Esophagus (tissue), 2 donors: Measurements from ENCODE around the gene CCS. TPM values are rescaled to one million over a fixed set of nuclear protein-coding genes. Genes with fewer than 3 reads are reported as not detected.
A peak's percentile ranks its signal among the peaks of the same experiment; 100 is the strongest.
"Not testable (repeated sequence)": the region's sequence is repeated elsewhere in the genome, so short reads cannot be mapped to it uniquely, and the experiment has no call there.

ENCODE experiments used
- H3K27ac ChIP-seq, 2 donors: one replicate each; pipeline ENCODE4 v1.5.1; 2013; ENCODE audit warnings: low read depth in 2 of 2, mild to moderate bottlenecking in 2 of 2, inconsistent platforms in 1 of 2, low read length in 1 of 2, moderate library complexity in 1 of 2
- H3K27me3 ChIP-seq, 2 donors: one replicate each; pipeline ENCODE4 v1.6.1; 2013; ENCODE audit warnings: low read length in 2 of 2, control low read depth in 1 of 2, mild to moderate bottlenecking in 1 of 2; ENCODE audit not compliant: insufficient read depth in 2 of 2, control insufficient read depth in 1 of 2
- H3K36me3 ChIP-seq, 2 donors: one replicate each; pipeline ENCODE4 v1.6.1; 2013; ENCODE audit warnings: low read length in 1 of 2; ENCODE audit not compliant: control insufficient read depth in 2 of 2, insufficient read depth in 2 of 2
- H3K4me1 ChIP-seq, 2 donors: one replicate each; pipeline ENCODE4 v1.6.1; 2013; ENCODE audit warnings: low read length in 1 of 2; ENCODE audit not compliant: control insufficient read depth in 2 of 2, insufficient read depth in 2 of 2
- H3K4me3 ChIP-seq, 2 donors: one replicate each; pipeline ENCODE4 v1.5.1; 2013; ENCODE audit warnings: low read length in 2 of 2, mild to moderate bottlenecking in 2 of 2, low read depth in 1 of 2, moderate library complexity in 1 of 2
- H3K9me3 ChIP-seq, 2 donors: one replicate each; pipeline ENCODE4 v1.6.1; 2013; ENCODE audit warnings: mild to moderate bottlenecking in 2 of 2, low read depth in 1 of 2, low read length in 1 of 2, moderate library complexity in 1 of 2; ENCODE audit not compliant: control insufficient read depth in 2 of 2, insufficient read depth in 1 of 2
- WGBS, 2 donors: extraction: QIAGEN DNeasy Blood & Tissue Kit; methylation state at CpG; one replicate each; pipeline ENCODE4 v1.1.7; 2013; 5-methylcytosine and 5-hydroxymethylcytosine counted together
- polyA plus RNA-seq, 2 donors: library from polyadenylated mRNA; stranded (reverse); fragments of 200-250 nt; gene quantifications; one replicate each; pipeline ENCODE4 v1.2.3, GENCODE V29; 2013
- donor health status: healthy with polysubstance abuse.
- donor health status: Bipolar disorder and iron deficiency.

The CCS gene
- polyA plus RNA-seq, 2 donors = 27.9 to 39.8 TPM

DNA sequence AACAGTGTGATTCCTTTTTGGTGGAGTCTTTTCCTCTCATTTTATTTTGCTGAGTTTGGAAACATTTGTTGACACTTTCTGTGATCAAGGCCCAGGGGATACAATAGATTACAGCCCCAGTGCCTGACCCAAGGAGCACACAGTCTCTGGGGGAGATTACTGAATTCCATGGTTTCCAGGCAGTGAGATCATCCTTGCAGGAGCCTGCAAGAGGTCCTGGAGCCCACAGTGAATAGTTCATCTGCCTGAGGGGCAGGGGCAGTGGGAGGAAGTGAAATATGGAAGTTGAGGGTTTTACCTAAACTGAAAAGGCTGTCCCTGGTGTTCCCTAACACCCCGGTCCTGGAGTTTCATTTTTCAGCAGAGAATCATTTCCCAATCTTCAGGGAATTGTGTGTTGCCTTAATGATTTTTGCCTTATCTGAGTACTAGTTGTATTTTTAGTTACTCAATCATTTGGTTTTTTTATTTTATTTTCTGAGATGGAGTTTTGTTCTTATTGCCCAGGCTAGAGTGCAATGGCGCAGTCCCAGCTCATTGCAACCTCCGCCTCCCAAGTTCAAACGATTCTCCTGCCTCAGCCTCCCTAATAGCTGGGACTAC lies 7.7 kb downstream of the CCS start:
- Histone ChIP-seq H3K4me1 (peaks cover 0 to 8% of the 10 kb centered on the region in 2 donors), H3K4me3 (no peak overlapping the region), H3K27ac (no peak overlapping the region), H3K36me3 (peaks cover 7 to 24% of the 10 kb centered on the region in 2 donors), H3K9me3 (no peaks in the 10 kb centered on the region), H3K27me3 (no peaks in the 10 kb centered on the region)
- WGBS, 2 donors = 94 to 96% methylated on average over 4 of the region's 4 CpGs

GRCh38 chr11:66603072-66603471 lies 10.1 kb downstream of the CCS start:
- no peak overlapping the region for H3K27ac ChIP-seq
- peaks cover 0 to 9% of the 10 kb centered on the region in 2 donors for H3K4me1 ChIP-seq
- no peaks in the 10 kb centered on the region for H3K27me3 ChIP-seq
- H3K9me3 ChIP-seq = no peaks in the 10 kb centered on the region
- H3K36me3 ChIP-seq = peaks cover 9 to 28% of the 10 kb centered on the region in 2 donors
- H3K4me3 ChIP-seq = no peak overlapping the region
- 93 to 95% methylated on average over 6 of the region's 6 CpGs for WGBS, 2 donors

DNA sequence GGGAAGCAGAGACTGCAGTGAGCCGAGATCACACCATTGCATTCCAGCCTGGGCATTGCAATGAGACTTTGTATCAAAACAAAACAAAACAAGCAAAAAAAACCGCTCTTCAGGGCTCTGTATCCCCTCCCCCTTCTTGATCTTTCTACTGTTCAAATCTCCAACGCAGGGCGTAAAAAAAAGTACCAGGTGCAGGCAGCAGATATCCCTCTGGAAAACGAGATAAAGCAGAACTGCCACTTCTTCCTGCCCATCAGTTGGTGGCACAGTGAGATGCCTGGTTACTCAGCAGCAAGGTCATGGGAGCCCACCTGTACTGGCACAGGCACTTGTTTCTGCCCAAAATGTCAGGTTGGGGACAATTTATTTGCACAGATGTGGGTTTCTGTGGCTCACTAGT lies 11.2 kb downstream of the CCS start:
- no peaks in the 10 kb centered on the region for H3K9me3 ChIP-seq
- H3K36me3 ChIP-seq = peaks cover 9 to 25% of the 10 kb centered on the region in 2 donors
- peaks cover 0 to 9% of the 10 kb centered on the region in 2 donors for H3K4me1 ChIP-seq
- no peaks in the 10 kb centered on the region for H3K27me3 ChIP-seq
- WGBS, 2 donors = 78 to 90% methylated on average over 5 of the region's 5 CpGs
- no peak overlapping the region for H3K4me3 ChIP-seq
- no peak overlapping the region for H3K27ac ChIP-seq

DNA sequence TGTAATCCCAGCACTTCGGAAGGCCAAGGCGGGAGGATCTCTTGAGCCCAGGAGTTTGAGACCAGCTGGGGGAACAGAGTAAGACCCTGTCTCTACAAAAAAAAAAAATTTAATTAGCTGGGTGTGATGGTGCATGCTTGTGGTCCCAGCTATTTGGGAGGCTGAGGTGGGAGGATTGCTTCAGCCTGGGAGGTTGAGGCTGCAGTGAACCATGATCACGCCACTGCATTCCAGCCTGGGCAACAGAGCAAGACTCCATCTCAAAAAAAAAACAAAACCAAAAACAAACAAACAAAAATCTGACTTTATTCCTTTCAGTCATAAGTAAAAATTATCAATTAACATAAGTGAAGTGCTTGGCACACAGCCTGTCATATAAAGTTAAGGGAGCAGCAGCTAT lies 13.6 kb downstream of the CCS start:
- peaks cover 2 to 17% of the 10 kb centered on the region in 2 donors for H3K36me3 ChIP-seq
- H3K9me3 ChIP-seq, H3K4me3 ChIP-seq, H3K4me1 ChIP-seq, H3K27me3 ChIP-seq: not testable (repeated sequence)
- peak overlapping the region; percentile 69 to 77 for H3K27ac ChIP-seq
- 91 to 94% methylated on average over 3 of the region's 3 CpGs for WGBS, 2 donors

- Histone ChIP-seq H3K4me3 (no peak overlapping the region), H3K27me3 (no peaks in the 10 kb centered on the region), H3K27ac (peak overlapping the region; percentile 69 to 77), H3K4me1 (peaks cover 0 to 6% of the 10 kb centered on the region in 2 donors), H3K36me3 (peaks cover 2 to 17% of the 10 kb centered on the region in 2 donors), H3K9me3 (no peaks in the 10 kb centered on the region)
- WGBS, 2 donors = 23 to 26% methylated on average over 8 of the region's 8 CpGs
Observed at GRCh38 chr11:66607126-66607834, 14.3 kb downstream of the CCS start.

DNA sequence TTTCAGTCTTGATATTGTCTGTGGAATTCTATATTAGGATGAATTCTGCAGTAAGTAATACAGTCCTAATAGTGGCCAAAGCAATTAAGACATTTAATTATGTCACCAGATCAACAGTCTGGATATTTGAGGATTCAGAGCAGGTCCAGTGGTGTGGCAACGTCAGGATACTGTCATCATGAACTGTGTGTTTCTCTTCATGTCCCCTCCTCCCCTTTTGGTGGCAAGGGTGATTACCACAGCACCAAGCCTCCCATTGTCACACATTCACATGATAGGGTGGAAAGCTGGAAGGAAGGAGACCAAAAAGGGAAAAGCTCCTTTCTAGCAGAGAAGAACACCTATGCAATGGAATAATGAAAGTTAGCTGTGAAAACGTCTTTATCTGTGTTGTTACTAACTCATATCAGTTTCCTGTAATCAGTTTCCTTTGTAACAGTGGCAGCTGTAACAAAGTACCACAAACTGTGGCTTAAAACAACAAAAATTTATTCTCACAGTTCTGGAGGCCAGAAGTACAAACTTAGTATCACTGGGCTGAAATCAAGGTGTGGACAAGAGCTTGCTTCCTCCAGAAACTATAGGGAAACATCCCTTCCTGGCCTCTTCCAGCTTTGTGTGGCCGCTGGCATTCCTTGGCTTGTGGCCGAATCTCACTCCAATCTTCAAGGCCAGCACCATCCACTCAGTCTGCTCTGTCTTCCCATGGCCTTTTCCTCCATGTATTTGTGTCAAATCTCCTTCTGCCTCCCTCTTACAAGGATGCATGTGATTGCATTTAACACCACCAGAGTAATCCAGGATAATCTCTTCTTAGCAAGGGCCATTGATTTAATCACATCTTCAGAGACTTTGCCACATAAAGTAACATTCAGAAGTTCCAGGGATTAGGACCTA lies 17.0 kb downstream of the CCS start:
- 75 to 76% methylated on average over 4 of the region's 4 CpGs for WGBS, 2 donors
- Histone ChIP-seq H3K27me3 (no peaks in the 10 kb centered on the region), H3K4me3 (no peak overlapping the region), H3K27ac (no peak overlapping the region), H3K36me3 (peaks cover 2 to 12% of the 10 kb centered on the region in 2 donors), H3K4me1 (peaks cover 0 to 2% of the 10 kb centered on the region in 2 donors), H3K9me3 (no peaks in the 10 kb centered on the region)

DNA sequence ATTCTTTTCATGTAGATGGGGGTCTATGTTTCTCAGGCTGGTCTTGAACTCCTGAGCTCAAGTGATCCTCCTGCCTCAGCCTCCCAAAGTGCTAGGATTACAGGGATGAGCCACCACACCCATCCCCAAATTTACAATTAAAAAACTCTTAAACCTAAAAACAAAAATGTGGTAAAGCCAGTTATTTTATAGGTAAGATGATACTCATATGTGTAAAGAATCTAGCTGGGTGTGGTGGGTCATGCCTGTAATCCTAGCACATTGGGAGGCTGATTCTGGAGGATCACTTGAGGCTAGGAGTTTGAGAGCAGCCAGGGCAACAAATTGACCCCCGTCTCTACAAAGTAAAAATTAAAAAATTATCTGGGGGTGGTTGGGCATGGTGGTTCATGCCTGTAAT lies 19.5 kb downstream of the CCS start:
- Histone ChIP-seq H3K9me3 (peaks cover 0 to 2% of the 10 kb centered on the region in 2 donors), H3K4me1 (no peaks in the 10 kb centered on the region), H3K4me3 (no peak overlapping the region), H3K36me3 (no peaks in the 10 kb centered on the region), H3K27me3 (no peaks in the 10 kb centered on the region), H3K27ac (no peak overlapping the region)
- 92 to 95% methylated on average over 1 of the region's 1 CpG for whole genome bisulfite sequencing, 2 donors

DNA sequence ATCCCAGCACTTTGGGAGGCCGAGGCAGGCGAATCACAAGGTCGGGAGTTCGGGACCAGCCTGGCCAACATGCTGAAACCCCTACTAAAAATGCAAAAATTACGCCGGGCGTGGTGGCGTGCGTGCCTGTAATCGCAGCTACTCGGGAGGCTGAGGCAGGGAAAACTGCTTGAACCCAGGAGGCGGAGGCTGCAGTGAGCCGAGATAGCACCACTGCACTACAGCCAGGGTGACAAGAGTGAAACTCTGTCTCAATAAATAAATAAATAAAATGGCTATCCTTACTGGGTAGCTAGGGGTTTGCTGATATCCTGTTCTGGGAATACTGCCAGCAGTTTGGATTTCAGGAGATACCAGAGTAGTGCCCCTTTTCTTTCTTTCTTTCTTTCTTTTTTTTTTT lies 21.1 kb downstream of the CCS start:
- Histone ChIP-seq H3K9me3 (peaks cover 0 to 2% of the 10 kb centered on the region in 2 donors), H3K27ac (no peak overlapping the region), H3K4me1 (no peaks in the 10 kb centered on the region), H3K4me3 (no peak overlapping the region), H3K27me3 (no peaks in the 10 kb centered on the region), H3K36me3 (no peaks in the 10 kb centered on the region)
- WGBS, 2 donors = 75 to 86% methylated on average over 13 of the region's 13 CpGs

- Histone ChIP-seq H3K36me3 (no peaks in the 10 kb centered on the region), H3K4me1 (no peaks in the 10 kb centered on the region), H3K27ac (peak within 1 kb of the TSS; percentile 97 to 98), H3K9me3 (peaks cover 0 to 2% of the 10 kb centered on the region in 2 donors), H3K27me3 (no peaks in the 10 kb centered on the region), H3K4me3 (peak within 1 kb of the TSS; percentile 77 to 97)
- WGBS, 2 donors = 0% methylated on average over 90 of the region's 90 CpGs
Observed at GRCh38 chr11:66616379-66617154, 23.6 kb downstream of the CCS start, which contains the start of gene RBM14. Gene RBM14, plus strand, starts transcription at chr11:66616630. Its CDS starts 91 bp downstream, at chr11:66616721.
